ENCODE measurements around the gene C10orf105.

C10orf105 gene

GRCh38 chr10:71715860-71716259, 3.7 kb downstream of the C10orf105 start:
- DNase-seq = no peak

- no peak for DNase-seq
These were observed 4.6 kb downstream of the C10orf105 start for GRCh38 chr10:71715026-71715425.

DNA sequence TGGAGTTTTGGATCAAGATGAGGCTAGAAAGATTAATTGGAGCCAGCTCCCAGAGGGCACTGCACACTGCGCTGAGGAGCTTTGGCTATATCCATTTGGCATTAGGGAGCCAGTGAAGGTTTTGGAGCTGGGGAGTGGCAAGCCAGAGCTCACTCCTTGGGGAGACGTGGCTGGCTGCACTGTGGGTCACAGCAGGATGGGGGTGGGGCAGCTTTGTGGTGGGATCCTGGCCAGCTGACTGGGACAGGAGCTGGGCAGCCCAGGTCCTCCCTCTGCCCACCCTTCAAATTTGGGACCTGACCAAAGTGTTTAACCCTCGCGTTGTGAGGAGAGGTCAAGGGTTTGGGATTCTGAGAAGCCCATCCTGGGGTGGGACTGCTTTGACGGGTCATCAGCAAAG, 5.0 kb downstream of the C10orf105 start:
- no peak for DNase-seq

GRCh38 chr10:71714031-71714410, 5.6 kb downstream of the C10orf105 start:
- DNase-seq = no peak

DNA sequence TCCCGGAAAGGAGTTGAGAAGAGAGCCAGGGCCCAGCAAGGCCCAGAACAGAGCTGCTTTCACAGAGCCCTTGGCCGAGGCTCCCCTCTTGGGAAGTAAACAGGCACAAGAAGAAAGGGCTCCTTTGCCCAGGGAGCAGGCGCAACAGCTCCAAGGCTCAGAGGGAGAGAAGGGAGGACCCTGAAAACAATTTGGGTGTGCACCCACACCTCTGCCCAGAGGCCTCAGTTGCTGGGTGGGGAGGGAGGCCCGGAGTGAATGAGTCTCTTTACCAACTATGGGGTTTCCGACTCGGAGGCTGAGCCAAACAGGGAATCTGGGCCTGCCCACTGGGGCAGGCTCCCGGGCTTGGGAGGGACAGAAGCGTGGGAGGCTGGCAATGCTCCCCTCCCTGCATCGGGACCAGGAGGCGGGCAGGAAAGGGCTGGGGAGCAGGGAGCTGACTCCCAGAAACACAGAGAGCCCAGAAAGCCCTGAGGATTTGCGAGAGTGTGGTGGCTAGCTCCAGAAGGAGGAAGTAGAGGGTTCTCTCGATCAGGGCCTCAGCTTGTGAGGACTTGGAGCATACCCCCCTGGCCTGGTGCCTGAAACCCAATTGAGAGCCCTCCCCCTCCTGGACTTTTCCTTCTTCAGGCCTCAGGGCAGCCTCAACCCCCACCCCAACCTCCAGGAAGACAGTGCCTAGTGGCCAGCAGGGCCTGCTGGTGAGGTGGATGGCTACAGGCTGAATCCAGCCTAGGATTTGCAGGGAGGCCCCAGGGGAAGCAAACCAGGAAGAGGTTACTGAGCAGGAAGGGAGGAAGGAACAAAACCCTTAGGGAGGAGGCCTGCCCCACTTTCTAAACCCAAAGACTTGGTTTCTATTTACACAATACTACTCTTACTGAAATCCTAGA, 6.2 kb downstream of the C10orf105 start:
- peak; percentile 53 for DNase-seq

DNA sequence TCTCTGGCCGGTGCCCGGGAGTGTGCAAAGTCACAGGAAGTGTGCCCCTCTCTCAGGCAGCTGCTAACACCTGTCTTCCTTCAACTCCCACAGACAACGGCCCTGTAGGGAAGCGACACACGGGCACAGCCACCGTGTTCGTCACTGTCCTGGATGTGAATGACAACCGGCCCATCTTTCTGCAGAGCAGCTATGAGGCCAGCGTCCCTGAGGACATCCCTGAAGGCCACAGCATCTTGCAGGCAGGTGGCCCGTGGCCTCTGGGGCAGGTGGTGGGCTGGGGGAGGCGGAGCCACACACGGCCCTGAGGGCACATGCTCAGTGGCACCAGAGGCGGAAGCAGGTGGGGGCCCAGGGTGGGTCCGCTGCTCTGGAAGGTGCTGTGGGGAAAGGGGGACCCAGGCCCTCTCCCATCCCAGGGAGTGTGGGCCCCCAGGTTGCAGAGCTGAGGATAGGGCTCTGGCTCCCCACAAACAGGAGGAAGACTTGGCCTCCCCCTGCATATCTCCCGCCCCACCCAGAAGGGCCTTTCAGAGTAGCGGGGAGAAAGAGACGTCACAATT, 6.9 kb downstream of the C10orf105 start:
- no peak for DNase-seq

- no peak for DNase-seq
These were observed 7.4 kb downstream of the C10orf105 start for GRCh38 chr10:71712170-71712569.

- DNase-seq = no peak
These were observed 8.4 kb downstream of the C10orf105 start for GRCh38 chr10:71711052-71711623.

GRCh38 chr10:71710519-71710918, 9.1 kb downstream of the C10orf105 start:
- no peak for DNase-seq

DNA sequence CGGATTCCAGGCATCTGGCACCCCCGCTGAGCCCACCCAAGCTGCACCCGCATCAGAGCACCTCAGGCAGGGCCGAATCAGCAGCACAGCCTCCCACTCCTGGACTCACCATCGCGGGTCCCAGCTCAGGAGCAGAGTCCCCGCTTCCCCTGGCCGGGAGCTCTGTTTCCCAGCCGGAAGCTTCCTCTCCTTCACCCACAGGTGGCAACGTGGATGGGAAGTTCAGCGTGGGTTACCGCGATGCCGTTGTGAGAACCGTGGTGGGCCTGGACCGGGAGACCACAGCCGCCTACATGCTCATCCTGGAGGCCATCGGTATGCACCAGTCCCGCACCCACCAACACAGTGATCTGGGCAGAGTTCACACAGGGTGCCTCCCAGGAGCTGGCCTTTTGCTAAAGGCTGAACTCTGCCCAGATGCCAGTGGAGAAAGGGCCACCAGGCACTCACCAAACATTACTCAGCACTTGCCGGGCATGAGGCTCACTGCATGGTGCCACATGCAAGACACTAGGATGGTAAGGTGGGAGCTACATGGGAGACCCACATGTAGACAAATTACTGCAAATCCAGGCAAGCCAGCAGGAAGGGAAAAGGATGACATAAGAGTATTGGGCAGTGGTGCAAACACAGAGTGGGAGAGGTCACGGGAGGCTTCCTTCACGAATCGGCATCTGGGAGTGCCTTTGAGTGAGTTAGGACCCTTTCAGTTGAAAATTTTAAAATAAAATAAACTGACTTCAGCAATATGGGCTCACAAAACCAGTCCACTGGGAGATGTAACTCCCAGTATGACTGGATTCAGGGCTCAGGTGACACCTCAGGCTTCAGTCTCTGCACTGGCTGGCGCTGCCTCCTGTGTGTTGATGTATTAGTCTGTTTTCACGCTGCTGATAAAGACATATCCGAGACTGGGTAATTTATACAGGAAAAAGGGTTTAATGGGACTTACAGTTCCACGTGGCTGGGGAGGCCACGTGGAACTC, 10.4 kb downstream of the C10orf105 start:
- DNase-seq = no peak

GRCh38 chr10:71708301-71708703, 11.3 kb downstream of the C10orf105 start:
- peak; percentile 50 for DNase-seq

- no peak for DNase-seq
These were observed 12.3 kb downstream of the C10orf105 start for GRCh38 chr10:71707240-71707789.

DNA sequence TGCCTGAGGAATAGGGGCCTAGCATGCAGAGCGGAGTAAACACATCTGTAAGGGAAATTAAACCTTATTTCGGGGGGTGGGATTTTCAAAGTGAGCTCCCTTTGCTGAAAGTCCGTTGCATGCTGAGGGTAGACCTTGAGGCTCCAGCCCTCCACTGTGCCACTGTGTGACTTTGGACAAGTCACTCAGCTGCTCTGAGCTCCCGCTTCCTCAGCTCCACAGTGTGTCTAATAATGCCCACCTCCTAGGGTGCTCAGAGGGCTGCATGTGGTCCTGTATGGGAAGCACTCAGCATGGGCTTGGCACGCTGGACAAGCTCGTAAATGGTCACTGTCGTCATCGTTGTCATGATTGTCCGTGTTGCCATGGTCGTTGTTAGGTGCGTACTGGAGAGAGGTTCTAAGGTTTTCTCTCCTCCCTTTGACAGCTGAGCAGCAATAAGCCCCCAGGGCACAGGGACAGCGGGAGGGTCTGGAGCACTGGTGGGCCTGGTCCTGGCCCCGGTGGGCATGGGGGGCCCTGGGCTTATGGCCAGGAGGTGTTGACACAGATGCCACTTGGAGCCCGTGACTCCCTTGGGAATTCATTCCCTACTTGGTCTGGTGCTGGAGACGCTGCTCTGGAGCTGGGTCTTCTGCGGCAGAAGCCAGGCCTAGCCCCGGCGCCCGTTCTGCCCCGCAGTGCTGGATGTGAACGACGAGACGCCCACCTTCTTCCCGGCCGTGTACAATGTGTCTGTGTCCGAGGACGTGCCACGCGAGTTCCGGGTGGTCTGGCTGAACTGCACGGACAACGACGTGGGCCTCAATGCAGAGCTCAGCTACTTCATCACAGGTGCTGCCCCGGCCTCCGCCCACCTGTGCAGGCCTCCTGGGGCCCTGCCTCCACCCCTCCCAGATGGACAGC, 13.1 kb downstream of the C10orf105 start:
- DNase-seq = no peak

GRCh38 chr10:71705582-71705981, 14.0 kb downstream of the C10orf105 start:
- no peak for DNase-seq

DNA sequence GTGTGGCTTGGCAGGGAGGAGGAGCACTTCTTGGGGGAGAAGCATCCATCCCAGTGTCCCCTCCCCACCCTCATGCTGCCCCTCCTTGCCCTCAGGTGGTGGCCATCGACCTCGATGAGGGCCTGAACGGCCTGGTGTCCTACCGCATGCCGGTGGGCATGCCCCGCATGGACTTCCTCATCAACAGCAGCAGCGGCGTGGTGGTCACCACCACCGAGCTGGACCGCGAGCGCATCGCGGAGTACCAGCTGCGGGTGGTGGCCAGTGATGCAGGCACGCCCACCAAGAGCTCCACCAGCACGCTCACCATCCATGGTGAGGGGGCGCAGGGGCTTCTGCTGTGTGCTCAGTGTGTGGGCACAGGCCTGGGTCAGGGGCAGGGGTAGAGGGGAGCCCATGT, 14.8 kb downstream of the C10orf105 start:
- DNase-seq = no peak

GRCh38 chr10:71703577-71703976, 16.0 kb downstream of the C10orf105 start:
- DNase-seq = no peak

DNA sequence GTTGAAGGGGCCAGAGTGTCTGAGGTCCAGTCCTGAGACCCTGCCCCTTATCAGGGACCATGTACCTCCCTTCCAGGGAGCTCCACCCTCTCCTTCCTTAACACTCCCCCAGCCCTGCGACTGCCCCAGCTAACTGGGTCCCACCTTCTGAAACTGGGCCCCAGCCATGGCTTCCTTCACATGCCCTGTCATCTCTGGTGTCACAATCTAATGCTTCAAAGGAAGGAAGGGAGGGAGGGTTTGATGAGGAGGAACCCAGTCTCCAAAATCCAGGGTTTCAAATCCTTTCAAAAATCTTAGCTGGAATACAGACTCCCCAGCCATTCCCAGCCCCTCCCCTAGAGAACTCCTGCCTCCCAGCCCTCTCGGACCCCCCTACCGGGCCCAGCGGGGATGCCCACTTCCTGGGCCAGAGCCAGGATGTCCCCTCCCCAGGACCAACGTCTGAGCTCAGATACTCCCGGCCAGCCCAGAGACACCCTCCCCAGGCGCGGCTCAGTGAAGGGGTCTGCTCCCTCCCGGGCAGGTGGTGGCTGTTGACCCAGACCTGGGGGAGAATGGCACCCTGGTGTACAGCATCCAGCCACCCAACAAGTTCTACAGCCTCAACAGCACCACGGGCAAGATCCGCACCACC, 18.0 kb downstream of the C10orf105 start:
- no peak for DNase-seq

GRCh38 chr10:71700731-71701368, 18.7 kb downstream of the C10orf105 start:
- no peak for DNase-seq

GRCh38 chr10:71698737-71699136, 20.8 kb downstream of the C10orf105 start:
- no peak for DNase-seq
